HEK293 (cell line): ENCODE measurements around the gene FBXO45.
"Not testable (repeated sequence)": the region's sequence is repeated elsewhere in the genome, so short reads cannot be mapped to it uniquely, and the experiment has no call there.

Source experiments
- CTCF ChIA-PET: fragments of 350-600 bp; formaldehyde crosslinking; extraction: SDS; loops from one replicate; lab custom pipeline; 2021; ENCODE audit warnings: antibody characterized with exemption; lab: Yijun Ruan, JAX
- POLR2A ChIA-PET: fragments of 300-600 bp; formaldehyde crosslinking; extraction: SDS; loops from one replicate; lab custom pipeline; 2020; ENCODE audit warnings: antibody characterized with exemption, inconsistent platforms; lab: Yijun Ruan, JAX
- H3K27ac ChIP-seq: fragments of 200-500 bp; sonication (Bioruptor generic); 2 replicates; pipeline ENCODE4 v1.5.1; 2014; ENCODE audit warnings: low read depth, low read length, control low read depth, inconsistent platforms; ENCODE audit errors: extremely low read depth
- H3K36me3 ChIP-seq, 2 experiments: fragments of 200-500 bp in 1 of 2; sonication (Bioruptor generic) in 1 of 2; 1 replicate in 1 of 2; 2 replicates in 1 of 2; pipeline ENCODE4 v1.5.1; 2014 to 2017; ENCODE audit warnings: inconsistent platforms in 2 of 2, low read length in 2 of 2; ENCODE audit not compliant: control insufficient read depth in 2 of 2, insufficient read depth in 1 of 2
- H3K4me1 ChIP-seq: fragments of 200-500 bp; sonication (Bioruptor generic); 2 replicates; pipeline ENCODE4 v1.5.1; 2014; ENCODE audit warnings: mild to moderate bottlenecking, low read length, inconsistent platforms; ENCODE audit not compliant: control insufficient read depth, insufficient read depth
- H3K4me3 ChIP-seq: 2 replicates; pipeline ENCODE4 v1.5.1; 2011; ENCODE audit warnings: low read depth, mild to moderate bottlenecking, control low read depth, low read length, moderate library complexity
- H3K9me3 ChIP-seq: fragments of 200-500 bp; sonication (Bioruptor generic); 2 replicates; pipeline ENCODE4 v1.5.1; 2014; ENCODE audit warnings: low read depth, low read length, inconsistent platforms; ENCODE audit not compliant: control insufficient read depth, insufficient read depth
- BCL11A ChIP-seq: fragments of 450-650 bp; formaldehyde crosslinking; IDR thresholded peaks from 2 replicates; pipeline ENCODE4 v1.5.1; 2016; ENCODE audit warnings: low read depth, missing biosample characterization, missing genetic modification characterization
- EGR2 ChIP-seq: fragments of 450-650 bp; formaldehyde crosslinking; IDR thresholded peaks from 2 replicates; pipeline ENCODE4 v1.5.1; 2016; ENCODE audit warnings: low read depth, missing biosample characterization, missing genetic modification characterization
- GLIS1 ChIP-seq: fragments of 450-650 bp; formaldehyde crosslinking; IDR thresholded peaks from 2 replicates; pipeline ENCODE4 v1.5.1; 2016; ENCODE audit warnings: missing biosample characterization, missing genetic modification characterization
- KLF1 ChIP-seq: fragments of 450-650 bp; formaldehyde crosslinking; IDR thresholded peaks from 2 replicates; pipeline ENCODE4 v1.5.1; 2016; ENCODE audit warnings: missing biosample characterization, missing genetic modification characterization
- SCRT2 ChIP-seq: fragments of 450-650 bp; formaldehyde crosslinking; IDR thresholded peaks from 2 replicates; pipeline ENCODE4 v1.5.1; 2016; ENCODE audit warnings: missing biosample characterization, missing genetic modification characterization
- TCF7L2 ChIP-seq: IDR thresholded peaks from 2 replicates; pipeline ENCODE4 v1.6.1; 2011; ENCODE audit warnings: low read depth, mild to moderate bottlenecking, inconsistent platforms, low read length, moderate library complexity, borderline replicate concordance
- ZBTB1 ChIP-seq: fragments of 450-650 bp; formaldehyde crosslinking; IDR thresholded peaks from 2 replicates; pipeline ENCODE4 v1.5.1; 2016; ENCODE audit warnings: missing biosample characterization, missing genetic modification characterization
- ZBTB8A ChIP-seq: fragments of 450-650 bp; formaldehyde crosslinking; IDR thresholded peaks from 2 replicates; pipeline ENCODE4 v1.5.1; 2016; ENCODE audit warnings: missing biosample characterization, missing genetic modification characterization
- ZNF121 ChIP-seq: fragments of 450-650 bp; formaldehyde crosslinking; IDR thresholded peaks from 2 replicates; pipeline ENCODE4 v1.5.1; 2016; ENCODE audit warnings: missing biosample characterization, missing genetic modification characterization
- ZNF146 ChIP-seq: fragments of 450-650 bp; formaldehyde crosslinking; IDR thresholded peaks from 2 replicates; pipeline ENCODE4 v1.5.1; 2016; ENCODE audit warnings: missing biosample characterization, missing genetic modification characterization
- ZNF221 ChIP-seq: fragments of 450-650 bp; formaldehyde crosslinking; IDR thresholded peaks from 2 replicates; pipeline ENCODE4 v1.5.1; 2017; ENCODE audit warnings: missing biosample characterization, missing genetic modification characterization, borderline replicate concordance
- ZNF391 ChIP-seq: fragments of 450-650 bp; formaldehyde crosslinking; IDR thresholded peaks from 2 replicates; pipeline ENCODE4 v1.5.1; 2016; ENCODE audit warnings: low read depth, missing biosample characterization, missing genetic modification characterization, borderline replicate concordance
- ZNF530 ChIP-seq: fragments of 450-650 bp; formaldehyde crosslinking; IDR thresholded peaks from 2 replicates; pipeline ENCODE4 v1.5.1; 2016; ENCODE audit warnings: low read depth, missing biosample characterization, missing genetic modification characterization
- ZNF558 ChIP-seq: fragments of 450-650 bp; formaldehyde crosslinking; IDR thresholded peaks from 2 replicates; pipeline ENCODE4 v1.5.1; 2016; ENCODE audit warnings: missing biosample characterization, missing genetic modification characterization
- ZNF624 ChIP-seq: fragments of 450-650 bp; formaldehyde crosslinking; IDR thresholded peaks from 2 replicates; pipeline ENCODE4 v1.5.1; 2017; ENCODE audit warnings: missing biosample characterization, missing genetic modification characterization
- ZNF660 ChIP-seq: fragments of 450-650 bp; IDR thresholded peaks from 2 replicates; pipeline ENCODE4 v1.5.1; 2018; ENCODE audit warnings: missing biosample characterization, mild to moderate bottlenecking, missing genetic modification characterization
- ZNF664 ChIP-seq: fragments of 450-650 bp; formaldehyde crosslinking; IDR thresholded peaks from 2 replicates; pipeline ENCODE4 v1.5.1; 2016; ENCODE audit warnings: missing biosample characterization, missing genetic modification characterization
- ZSCAN18 ChIP-seq: fragments of 450-650 bp; formaldehyde crosslinking; IDR thresholded peaks from 2 replicates; pipeline ENCODE4 v1.5.1; 2016; ENCODE audit warnings: missing biosample characterization, missing genetic modification characterization
- ZSCAN23 ChIP-seq: fragments of 450-650 bp; formaldehyde crosslinking; IDR thresholded peaks from 2 replicates; pipeline ENCODE4 v1.5.1; 2016; ENCODE audit warnings: missing biosample characterization, missing genetic modification characterization
- ZSCAN30 ChIP-seq: fragments of 450-650 bp; IDR thresholded peaks from 2 replicates; pipeline ENCODE4 v1.5.1; 2018; ENCODE audit warnings: missing biosample characterization, mild to moderate bottlenecking, missing genetic modification characterization, moderate library complexity
- ZXDB ChIP-seq: fragments of 450-650 bp; formaldehyde crosslinking; IDR thresholded peaks from 2 replicates; pipeline ENCODE4 v1.5.1; 2016; ENCODE audit warnings: missing biosample characterization, missing genetic modification characterization
- TF ChIP-seq, protein P1 (sequence below): fragments of 450-650 bp; formaldehyde crosslinking; IDR thresholded peaks from 2 replicates; pipeline ENCODE4 v1.5.1; 2016; ENCODE audit warnings: missing biosample characterization, missing genetic modification characterization, borderline replicate concordance
- TF ChIP-seq, protein P2 (sequence below): fragments of 450-650 bp; formaldehyde crosslinking; IDR thresholded peaks from 2 replicates; pipeline ENCODE4 v1.5.1; 2017; ENCODE audit warnings: missing biosample characterization, mild to moderate bottlenecking, missing genetic modification characterization, moderate library complexity

The FBXO45 gene

GRCh38 chr3:196634829-196635228 is 66.4 kb downstream of the FBXO45 start (continued):
- TF ChIP-seq ZNF558 (tag by site-specific recombination) = no peak
- TF ChIP-seq ZNF664 (tag by site-specific recombination) = no peak
- no peak for TF ChIP-seq GLIS1 (tag by site-specific recombination)
- TF ChIP-seq ZNF660 (tag by site-specific recombination) = no peak
- no peak for TF ChIP-seq EGR2
- TF ChIP-seq, protein P1, sequence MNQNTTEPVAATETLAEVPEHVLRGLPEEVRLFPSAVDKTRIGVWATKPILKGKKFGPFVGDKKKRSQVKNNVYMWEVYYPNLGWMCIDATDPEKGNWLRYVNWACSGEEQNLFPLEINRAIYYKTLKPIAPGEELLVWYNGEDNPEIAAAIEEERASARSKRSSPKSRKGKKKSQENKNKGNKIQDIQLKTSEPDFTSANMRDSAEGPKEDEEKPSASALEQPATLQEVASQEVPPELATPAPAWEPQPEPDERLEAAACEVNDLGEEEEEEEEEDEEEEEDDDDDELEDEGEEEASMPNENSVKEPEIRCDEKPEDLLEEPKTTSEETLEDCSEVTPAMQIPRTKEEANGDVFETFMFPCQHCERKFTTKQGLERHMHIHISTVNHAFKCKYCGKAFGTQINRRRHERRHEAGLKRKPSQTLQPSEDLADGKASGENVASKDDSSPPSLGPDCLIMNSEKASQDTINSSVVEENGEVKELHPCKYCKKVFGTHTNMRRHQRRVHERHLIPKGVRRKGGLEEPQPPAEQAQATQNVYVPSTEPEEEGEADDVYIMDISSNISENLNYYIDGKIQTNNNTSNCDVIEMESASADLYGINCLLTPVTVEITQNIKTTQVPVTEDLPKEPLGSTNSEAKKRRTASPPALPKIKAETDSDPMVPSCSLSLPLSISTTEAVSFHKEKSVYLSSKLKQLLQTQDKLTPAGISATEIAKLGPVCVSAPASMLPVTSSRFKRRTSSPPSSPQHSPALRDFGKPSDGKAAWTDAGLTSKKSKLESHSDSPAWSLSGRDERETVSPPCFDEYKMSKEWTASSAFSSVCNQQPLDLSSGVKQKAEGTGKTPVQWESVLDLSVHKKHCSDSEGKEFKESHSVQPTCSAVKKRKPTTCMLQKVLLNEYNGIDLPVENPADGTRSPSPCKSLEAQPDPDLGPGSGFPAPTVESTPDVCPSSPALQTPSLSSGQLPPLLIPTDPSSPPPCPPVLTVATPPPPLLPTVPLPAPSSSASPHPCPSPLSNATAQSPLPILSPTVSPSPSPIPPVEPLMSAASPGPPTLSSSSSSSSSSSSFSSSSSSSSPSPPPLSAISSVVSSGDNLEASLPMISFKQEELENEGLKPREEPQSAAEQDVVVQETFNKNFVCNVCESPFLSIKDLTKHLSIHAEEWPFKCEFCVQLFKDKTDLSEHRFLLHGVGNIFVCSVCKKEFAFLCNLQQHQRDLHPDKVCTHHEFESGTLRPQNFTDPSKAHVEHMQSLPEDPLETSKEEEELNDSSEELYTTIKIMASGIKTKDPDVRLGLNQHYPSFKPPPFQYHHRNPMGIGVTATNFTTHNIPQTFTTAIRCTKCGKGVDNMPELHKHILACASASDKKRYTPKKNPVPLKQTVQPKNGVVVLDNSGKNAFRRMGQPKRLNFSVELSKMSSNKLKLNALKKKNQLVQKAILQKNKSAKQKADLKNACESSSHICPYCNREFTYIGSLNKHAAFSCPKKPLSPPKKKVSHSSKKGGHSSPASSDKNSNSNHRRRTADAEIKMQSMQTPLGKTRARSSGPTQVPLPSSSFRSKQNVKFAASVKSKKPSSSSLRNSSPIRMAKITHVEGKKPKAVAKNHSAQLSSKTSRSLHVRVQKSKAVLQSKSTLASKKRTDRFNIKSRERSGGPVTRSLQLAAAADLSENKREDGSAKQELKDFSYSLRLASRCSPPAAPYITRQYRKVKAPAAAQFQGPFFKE = no peak
- no peak for TF ChIP-seq ZBTB8A
- TF ChIP-seq ZSCAN23 (tag by site-specific recombination) = no peak
- TF ChIP-seq, all 188 proteins: peak for 0

DNA sequence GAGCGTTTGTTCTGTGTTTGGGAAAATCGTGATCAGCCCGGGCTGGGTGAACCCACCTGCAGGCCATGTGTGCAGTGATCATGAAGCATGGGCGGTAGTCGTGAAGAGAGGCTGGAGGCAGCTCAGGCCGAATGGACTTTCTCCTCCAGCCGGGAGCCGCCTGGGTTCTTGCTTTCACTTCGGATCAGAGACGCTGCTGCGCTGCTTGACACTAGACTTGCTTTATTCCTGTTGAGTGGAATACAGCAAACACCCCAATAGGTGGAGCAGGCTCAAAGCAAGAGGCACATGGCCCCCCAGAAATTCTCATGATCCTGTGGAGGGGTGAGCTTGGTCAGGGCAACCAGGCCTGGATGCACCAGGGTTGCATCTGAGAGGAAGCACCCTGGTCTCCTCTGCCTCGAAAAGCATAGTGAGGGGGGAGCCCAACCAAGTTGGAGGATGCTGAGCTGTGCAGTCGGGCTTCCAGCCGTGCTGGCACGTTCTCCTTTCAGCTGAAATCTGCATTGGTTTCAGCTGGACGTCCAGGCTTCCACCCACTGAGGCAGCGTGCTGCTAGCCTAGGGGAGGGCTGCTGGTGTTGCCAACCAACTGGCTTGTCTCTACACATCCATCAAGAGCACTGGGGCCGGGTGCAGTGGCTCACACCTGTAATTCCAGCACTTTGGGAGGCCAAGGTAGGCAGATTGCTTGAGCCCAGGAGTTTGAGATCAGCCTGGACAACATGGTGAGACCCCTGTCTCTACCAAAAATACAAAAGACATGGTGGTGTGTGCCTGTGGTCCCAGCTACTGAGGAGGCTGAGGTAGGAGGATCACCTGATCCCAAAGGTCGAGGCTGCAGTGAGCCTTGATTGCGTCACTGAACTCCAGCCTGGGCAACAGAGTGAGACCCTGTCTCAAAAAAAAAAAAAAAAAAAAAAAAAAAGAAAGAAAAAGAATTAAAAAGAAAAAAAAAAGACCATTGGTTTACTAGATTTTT is 68.2 kb downstream of the FBXO45 start:
- POLR2A ChIA-PET = no interaction called here
- no peak overlapping the region for H3K4me3 ChIP-seq
- H3K4me1 ChIP-seq = 0 out of 2 replicates have a peak, but pooled peaks cover 2% of the 10 kb centered on the region
- H3K36me3 ChIP-seq = no peaks in the 10 kb centered on the region
- CTCF ChIA-PET = no interaction called here
- no peak overlapping the region for H3K27ac ChIP-seq
- no peaks in the 10 kb centered on the region for H3K9me3 ChIP-seq
- TF ChIP-seq ZNF624 (tag by site-specific recombination) (no peak), ZBTB1 (tag by site-specific recombination) (no peak), SCRT2 (no peak), ZNF146 (no peak), BCL11A (tag by site-specific recombination) (no peak), ZNF664 (tag by site-specific recombination) (no peak), ZNF221 (tag by site-specific recombination) (no peak), KLF1 (tag by site-specific recombination) (no peak), ZNF530 (tag by site-specific recombination) (no peak), ZNF660 (tag by site-specific recombination) (no peak), ZNF121 (tag by site-specific recombination) (peak; percentile 61; the same call in 1 of the 2 replicates), ZSCAN18 (no peak), ZNF391 (no peak), ZXDB (tag by site-specific recombination) (no peak), TCF7L2 (no peak), ZSCAN30 (tag by site-specific recombination) (no peak)
- TF ChIP-seq, protein P2, sequence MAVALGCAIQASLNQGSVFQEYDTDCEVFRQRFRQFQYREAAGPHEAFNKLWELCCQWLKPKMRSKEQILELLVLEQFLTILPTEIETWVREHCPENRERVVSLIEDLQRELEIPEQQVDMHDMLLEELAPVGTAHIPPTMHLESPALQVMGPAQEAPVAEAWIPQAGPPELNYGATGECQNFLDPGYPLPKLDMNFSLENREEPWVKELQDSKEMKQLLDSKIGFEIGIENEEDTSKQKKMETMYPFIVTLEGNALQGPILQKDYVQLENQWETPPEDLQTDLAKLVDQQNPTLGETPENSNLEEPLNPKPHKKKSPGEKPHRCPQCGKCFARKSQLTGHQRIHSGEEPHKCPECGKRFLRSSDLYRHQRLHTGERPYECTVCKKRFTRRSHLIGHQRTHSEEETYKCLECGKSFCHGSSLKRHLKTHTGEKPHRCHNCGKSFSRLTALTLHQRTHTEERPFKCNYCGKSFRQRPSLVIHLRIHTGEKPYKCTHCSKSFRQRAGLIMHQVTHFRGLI (tag by site-specific recombination) = peak; percentile 83

DNA sequence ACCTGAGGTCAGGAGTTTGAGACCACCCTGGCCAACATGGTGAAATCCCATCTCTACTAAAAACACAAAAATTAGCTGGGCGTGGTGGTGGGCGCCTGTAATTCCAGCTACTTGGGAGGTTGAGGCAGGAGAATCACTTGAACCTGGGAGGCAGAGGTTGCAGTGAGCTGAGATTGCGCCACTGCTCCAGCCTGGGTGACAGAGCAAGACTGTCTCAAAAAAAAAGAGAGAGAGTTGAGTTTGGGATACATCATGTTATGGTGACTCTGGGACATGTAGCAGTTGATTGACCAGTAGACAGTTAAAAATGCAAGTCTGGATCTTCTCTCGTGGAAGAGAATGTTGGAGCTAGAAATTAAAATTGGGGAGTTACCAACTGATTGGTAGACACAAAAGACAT is 69.5 kb downstream of the FBXO45 start:
- H3K9me3 ChIP-seq, H3K36me3 ChIP-seq, POLR2A ChIA-PET, H3K4me3 ChIP-seq, H3K27ac ChIP-seq, H3K4me1 ChIP-seq: not testable (repeated sequence)
- CTCF ChIA-PET = interaction anchor here (1.1 kb wide), 1 partner anchor 29 kb away, joined by 3 read pairs; no protein-coding TSS in a partner anchor
